ENCODE data around the gene CDH19.

The CDH19 gene

DNA sequence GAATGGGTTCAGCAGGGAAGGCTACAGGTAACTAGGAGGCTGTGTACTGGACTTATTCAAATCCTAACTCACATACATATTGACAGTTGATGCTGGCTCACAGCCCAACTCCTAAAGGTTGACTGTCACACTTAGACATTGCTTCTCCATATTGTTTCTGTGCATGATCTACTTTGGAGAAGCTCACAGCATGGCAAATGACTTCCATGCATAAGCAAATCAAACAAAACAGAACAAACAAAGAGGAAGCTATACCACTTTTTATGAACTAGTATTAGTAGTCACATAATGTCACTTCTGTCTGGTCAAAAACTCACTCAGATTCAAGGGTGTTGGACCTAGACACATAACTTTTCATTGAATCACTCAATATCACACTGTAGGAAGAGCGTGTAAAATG, 43.8 kb upstream of the CDH19 start (continued):
- TF ChIP-seq, protein P1, sequence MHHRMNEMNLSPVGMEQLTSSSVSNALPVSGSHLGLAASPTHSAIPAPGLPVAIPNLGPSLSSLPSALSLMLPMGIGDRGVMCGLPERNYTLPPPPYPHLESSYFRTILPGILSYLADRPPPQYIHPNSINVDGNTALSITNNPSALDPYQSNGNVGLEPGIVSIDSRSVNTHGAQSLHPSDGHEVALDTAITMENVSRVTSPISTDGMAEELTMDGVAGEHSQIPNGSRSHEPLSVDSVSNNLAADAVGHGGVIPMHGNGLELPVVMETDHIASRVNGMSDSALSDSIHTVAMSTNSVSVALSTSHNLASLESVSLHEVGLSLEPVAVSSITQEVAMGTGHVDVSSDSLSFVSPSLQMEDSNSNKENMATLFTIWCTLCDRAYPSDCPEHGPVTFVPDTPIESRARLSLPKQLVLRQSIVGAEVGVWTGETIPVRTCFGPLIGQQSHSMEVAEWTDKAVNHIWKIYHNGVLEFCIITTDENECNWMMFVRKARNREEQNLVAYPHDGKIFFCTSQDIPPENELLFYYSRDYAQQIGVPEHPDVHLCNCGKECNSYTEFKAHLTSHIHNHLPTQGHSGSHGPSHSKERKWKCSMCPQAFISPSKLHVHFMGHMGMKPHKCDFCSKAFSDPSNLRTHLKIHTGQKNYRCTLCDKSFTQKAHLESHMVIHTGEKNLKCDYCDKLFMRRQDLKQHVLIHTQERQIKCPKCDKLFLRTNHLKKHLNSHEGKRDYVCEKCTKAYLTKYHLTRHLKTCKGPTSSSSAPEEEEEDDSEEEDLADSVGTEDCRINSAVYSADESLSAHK (tag by site-specific recombination; IDR thresholded peaks at IDR 0.05), result no peak
- TF ChIP-seq ZIC2 (tag by site-specific recombination; IDR thresholded peaks at IDR 0.05), result no peak

DNA sequence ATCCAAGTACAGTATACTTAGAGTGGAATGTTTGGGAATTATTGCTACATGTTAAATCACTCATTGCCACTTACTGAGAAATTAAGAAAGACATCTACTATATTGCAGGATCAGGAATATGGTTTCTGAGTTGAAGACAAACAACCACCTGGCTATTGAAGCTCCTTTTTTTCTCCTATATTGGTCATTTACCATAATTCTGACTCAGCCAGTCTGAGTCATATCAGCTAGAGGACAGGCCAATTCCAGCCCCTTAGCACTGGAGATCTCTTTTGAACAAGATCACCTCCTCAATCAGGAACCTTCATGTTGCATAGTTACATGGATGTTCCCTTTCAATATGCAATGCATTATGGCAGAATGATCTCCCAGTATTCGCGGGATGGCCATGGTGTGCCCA, 42.7 kb upstream of the CDH19 start:
- H3K4me1 ChIP-seq (ENCODE audit: control insufficient read depth, insufficient read depth, low read length), result no peaks in the 10 kb centered on the region
- no peak overlapping the region for H3K4me3 ChIP-seq (ENCODE audit: low read depth, low read length)
- no peak overlapping the region for H3K27ac ChIP-seq (ENCODE audit: extremely low read depth, low read depth, low read length)
- no peak for TF ChIP-seq ZBTB21 (tag by site-specific recombination; IDR thresholded peaks at IDR 0.05)
- no peaks in the 10 kb centered on the region for H3K36me3 ChIP-seq (ENCODE audit: control insufficient read depth in 2 of 2, insufficient read depth in 1 of 2, low read length in 2 of 2)
- no peaks in the 10 kb centered on the region for H3K9me3 ChIP-seq (ENCODE audit: control insufficient read depth, insufficient read depth, low read depth, low read length)
- ChIA-PET CTCF (no interaction called here), POLR2A (no interaction called here)

DNA sequence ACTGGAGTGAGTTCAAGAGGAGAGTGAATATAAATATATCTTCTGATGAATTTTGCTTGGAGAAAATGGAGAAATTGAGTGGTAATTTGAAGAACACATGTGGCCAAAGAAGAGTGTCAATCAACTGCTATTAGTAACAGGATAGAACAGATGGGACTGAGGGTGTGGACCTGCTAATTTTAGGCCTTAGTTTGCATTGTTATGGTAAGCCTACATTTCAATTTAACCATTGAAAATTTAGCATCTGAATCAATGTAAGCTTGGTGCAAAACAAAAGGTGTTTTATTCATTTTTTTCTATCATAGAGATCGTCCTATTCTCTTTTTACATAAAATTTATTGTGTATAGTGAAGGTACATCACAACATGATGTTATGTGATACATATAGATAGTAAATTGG, 42.1 kb upstream of the CDH19 start:
- Histone ChIP-seq H3K36me3 (ENCODE audit: control insufficient read depth in 2 of 2, insufficient read depth in 1 of 2, low read length in 2 of 2) (no peaks in the 10 kb centered on the region), H3K4me3 (ENCODE audit: low read depth, low read length) (no peak overlapping the region), H3K4me1 (ENCODE audit: control insufficient read depth, insufficient read depth, low read length) (no peaks in the 10 kb centered on the region), H3K9me3 (ENCODE audit: control insufficient read depth, insufficient read depth, low read depth, low read length) (no peaks in the 10 kb centered on the region), H3K27ac (ENCODE audit: extremely low read depth, low read depth, low read length) (no peak overlapping the region)
- POLR2A ChIA-PET, result no interaction called here
- CTCF ChIA-PET, result no interaction called here
- TF ChIP-seq, protein P2, sequence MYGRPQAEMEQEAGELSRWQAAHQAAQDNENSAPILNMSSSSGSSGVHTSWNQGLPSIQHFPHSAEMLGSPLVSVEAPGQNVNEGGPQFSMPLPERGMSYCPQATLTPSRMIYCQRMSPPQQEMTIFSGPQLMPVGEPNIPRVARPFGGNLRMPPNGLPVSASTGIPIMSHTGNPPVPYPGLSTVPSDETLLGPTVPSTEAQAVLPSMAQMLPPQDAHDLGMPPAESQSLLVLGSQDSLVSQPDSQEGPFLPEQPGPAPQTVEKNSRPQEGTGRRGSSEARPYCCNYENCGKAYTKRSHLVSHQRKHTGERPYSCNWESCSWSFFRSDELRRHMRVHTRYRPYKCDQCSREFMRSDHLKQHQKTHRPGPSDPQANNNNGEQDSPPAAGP (tag by site-specific recombination; IDR thresholded peaks at IDR 0.05), result no peak
- no peak for TF ChIP-seq KLF7 (tag by site-specific recombination; IDR thresholded peaks at IDR 0.05; ENCODE audit: borderline replicate concordance)
- no peak for TF ChIP-seq ZNF830 (tag by site-specific recombination; IDR thresholded peaks at IDR 0.05; ENCODE audit: low read depth)
- TF ChIP-seq ZNF837 (tag by site-specific recombination; IDR thresholded peaks at IDR 0.05), result no peak
- TF ChIP-seq ZNF621 (tag by site-specific recombination; IDR thresholded peaks at IDR 0.05), result no peak
- TF ChIP-seq, protein P3, sequence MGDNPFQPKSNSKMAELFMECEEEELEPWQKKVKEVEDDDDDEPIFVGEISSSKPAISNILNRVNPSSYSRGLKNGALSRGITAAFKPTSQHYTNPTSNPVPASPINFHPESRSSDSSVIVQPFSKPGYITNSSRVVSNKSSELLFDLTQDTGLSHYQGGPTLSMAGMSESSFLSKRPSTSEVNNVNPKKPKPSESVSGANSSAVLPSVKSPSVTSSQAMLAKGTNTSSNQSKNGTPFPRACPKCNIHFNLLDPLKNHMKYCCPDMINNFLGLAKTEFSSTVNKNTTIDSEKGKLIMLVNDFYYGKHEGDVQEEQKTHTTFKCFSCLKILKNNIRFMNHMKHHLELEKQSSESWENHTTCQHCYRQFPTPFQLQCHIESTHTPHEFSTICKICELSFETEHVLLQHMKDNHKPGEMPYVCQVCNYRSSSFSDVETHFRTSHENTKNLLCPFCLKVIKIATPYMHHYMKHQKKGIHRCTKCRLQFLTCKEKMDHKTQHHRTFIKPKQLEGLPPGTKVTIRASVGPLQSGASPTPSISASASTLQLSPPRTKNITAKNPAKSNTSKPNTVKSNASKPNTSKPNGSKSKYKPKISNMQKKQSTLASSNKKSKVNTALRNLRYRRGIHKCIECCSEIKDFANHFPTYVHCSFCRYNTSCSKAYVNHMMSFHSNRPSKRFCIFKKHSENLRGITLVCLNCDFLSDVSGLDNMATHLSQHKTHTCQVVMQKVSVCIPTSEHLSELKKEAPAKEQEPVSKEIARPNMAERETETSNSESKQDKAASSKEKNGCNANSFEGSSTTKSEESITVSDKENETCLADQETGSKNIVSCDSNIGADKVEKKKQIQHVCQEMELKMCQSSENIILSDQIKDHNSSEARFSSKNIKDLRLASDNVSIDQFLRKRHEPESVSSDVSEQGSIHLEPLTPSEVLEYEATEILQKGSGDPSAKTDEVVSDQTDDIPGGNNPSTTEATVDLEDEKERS (tag by site-specific recombination; IDR thresholded peaks at IDR 0.05), result no peak
- TF ChIP-seq, protein P4, sequence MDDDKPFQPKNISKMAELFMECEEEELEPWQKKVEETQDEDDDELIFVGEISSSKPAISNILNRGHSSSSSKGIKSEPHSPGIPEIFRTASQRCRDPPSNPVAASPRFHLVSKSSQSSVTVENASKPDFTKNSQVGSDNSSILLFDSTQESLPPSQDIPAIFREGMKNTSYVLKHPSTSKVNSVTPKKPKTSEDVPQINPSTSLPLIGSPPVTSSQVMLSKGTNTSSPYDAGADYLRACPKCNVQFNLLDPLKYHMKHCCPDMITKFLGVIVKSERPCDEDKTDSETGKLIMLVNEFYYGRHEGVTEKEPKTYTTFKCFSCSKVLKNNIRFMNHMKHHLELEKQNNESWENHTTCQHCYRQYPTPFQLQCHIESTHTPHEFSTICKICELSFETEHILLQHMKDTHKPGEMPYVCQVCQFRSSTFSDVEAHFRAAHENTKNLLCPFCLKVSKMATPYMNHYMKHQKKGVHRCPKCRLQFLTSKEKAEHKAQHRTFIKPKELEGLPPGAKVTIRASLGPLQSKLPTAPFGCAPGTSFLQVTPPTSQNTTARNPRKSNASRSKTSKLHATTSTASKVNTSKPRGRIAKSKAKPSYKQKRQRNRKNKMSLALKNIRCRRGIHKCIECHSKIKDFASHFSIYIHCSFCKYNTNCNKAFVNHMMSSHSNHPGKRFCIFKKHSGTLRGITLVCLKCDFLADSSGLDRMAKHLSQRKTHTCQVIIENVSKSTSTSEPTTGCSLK (tag by site-specific recombination; IDR thresholded peaks at IDR 0.05), result no peak
- TF ChIP-seq ZNF510 (tag by site-specific recombination; IDR thresholded peaks at IDR 0.05; ENCODE audit: insufficient replicate concordance), result no peak
- TF ChIP-seq, protein P5, sequence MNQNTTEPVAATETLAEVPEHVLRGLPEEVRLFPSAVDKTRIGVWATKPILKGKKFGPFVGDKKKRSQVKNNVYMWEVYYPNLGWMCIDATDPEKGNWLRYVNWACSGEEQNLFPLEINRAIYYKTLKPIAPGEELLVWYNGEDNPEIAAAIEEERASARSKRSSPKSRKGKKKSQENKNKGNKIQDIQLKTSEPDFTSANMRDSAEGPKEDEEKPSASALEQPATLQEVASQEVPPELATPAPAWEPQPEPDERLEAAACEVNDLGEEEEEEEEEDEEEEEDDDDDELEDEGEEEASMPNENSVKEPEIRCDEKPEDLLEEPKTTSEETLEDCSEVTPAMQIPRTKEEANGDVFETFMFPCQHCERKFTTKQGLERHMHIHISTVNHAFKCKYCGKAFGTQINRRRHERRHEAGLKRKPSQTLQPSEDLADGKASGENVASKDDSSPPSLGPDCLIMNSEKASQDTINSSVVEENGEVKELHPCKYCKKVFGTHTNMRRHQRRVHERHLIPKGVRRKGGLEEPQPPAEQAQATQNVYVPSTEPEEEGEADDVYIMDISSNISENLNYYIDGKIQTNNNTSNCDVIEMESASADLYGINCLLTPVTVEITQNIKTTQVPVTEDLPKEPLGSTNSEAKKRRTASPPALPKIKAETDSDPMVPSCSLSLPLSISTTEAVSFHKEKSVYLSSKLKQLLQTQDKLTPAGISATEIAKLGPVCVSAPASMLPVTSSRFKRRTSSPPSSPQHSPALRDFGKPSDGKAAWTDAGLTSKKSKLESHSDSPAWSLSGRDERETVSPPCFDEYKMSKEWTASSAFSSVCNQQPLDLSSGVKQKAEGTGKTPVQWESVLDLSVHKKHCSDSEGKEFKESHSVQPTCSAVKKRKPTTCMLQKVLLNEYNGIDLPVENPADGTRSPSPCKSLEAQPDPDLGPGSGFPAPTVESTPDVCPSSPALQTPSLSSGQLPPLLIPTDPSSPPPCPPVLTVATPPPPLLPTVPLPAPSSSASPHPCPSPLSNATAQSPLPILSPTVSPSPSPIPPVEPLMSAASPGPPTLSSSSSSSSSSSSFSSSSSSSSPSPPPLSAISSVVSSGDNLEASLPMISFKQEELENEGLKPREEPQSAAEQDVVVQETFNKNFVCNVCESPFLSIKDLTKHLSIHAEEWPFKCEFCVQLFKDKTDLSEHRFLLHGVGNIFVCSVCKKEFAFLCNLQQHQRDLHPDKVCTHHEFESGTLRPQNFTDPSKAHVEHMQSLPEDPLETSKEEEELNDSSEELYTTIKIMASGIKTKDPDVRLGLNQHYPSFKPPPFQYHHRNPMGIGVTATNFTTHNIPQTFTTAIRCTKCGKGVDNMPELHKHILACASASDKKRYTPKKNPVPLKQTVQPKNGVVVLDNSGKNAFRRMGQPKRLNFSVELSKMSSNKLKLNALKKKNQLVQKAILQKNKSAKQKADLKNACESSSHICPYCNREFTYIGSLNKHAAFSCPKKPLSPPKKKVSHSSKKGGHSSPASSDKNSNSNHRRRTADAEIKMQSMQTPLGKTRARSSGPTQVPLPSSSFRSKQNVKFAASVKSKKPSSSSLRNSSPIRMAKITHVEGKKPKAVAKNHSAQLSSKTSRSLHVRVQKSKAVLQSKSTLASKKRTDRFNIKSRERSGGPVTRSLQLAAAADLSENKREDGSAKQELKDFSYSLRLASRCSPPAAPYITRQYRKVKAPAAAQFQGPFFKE (tag by site-specific recombination; IDR thresholded peaks at IDR 0.05; ENCODE audit: borderline replicate concordance), result no peak
- TF ChIP-seq ZNF350 (tag by site-specific recombination; IDR thresholded peaks at IDR 0.05), result no peak
- TF ChIP-seq KLF8 (tag by site-specific recombination; IDR thresholded peaks at IDR 0.05), result no peak
- TF ChIP-seq, protein P6, sequence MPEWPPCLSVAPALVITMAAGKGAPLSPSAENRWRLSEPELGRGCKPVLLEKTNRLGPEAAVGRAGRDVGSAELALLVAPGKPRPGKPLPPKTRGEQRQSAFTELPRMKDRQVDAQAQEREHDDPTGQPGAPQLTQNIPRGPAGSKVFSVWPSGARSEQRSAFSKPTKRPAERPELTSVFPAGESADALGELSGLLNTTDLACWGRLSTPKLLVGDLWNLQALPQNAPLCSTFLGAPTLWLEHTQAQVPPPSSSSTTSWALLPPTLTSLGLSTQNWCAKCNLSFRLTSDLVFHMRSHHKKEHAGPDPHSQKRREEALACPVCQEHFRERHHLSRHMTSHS (tag by site-specific recombination; IDR thresholded peaks at IDR 0.05), result no peak
- TF ChIP-seq ZNF223 (tag by site-specific recombination; IDR thresholded peaks at IDR 0.05), result no peak
- no peak for TF ChIP-seq YY1 (tag by site-specific recombination; IDR thresholded peaks at IDR 0.05)
- no peak for TF ChIP-seq ZNF610 (tag by site-specific recombination; IDR thresholded peaks at IDR 0.05; ENCODE audit: borderline replicate concordance)

Data from HEK293 (cell line).